ENCODE results near the gene NMD3. TPM values are rescaled to one million over a fixed set of nuclear protein-coding genes. Genes with fewer than 3 reads are reported as not detected.

Gene NMD3
- total RNA-seq, 1 experiment from 2014 or later, result 55.6 TPM

DNA sequence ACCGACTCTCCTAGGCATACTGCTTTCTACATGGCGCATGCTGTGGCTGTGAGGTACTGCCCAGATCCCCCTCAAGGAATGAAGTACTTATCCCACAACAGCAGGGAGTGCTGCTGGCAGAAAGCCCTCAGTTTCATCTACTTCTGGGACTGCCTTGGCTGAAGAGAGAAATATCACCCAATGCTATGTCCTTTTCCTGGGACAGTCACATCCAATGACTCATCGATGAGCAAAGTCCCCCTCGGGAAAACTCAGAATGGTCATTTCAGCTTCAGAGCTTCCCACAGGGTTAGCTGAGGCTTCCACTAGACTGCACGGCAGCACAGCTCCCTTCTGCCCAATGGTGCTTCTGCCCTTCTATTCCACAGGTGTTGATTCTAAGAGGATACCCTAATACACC, 3.6 kb upstream of the NMD3 start:
- Mint-ChIP-seq H3K27me3 (ENCODE audit: low read depth) (no peaks in the 10 kb centered on the region; the same call in 1 of the 2 replicates), H3K27ac (no peak overlapping the region), H3K4me3 (no peak overlapping the region), H3K36me3 (ENCODE audit: insufficient read depth in 1 of 3, low read depth in 3 of 3) (peaks cover 0 to 9% (median 2%) of the 10 kb centered on the region in 3 experiments; a peak in 6 of 7 replicates), H3K9me3 (peaks cover 2 to 3% of the 10 kb centered on the region in 2 experiments; a peak in 4 of 5 replicates), H3K4me1 (peaks cover 12 to 17% of the 10 kb centered on the region in 2 experiments)
- Histone ChIP-seq H2BK12ac (ENCODE audit: insufficient read length, low read depth, low read length) (no peak overlapping the region), H4K20me1 (ENCODE audit: control insufficient read depth, insufficient read depth, insufficient read length) (no peaks in the 10 kb centered on the region), H3K18ac (ENCODE audit: insufficient read length, low read depth, low read length) (no peak overlapping the region), H2BK120ac (ENCODE audit: low read depth, low read length, poor library complexity, severe bottlenecking) (no peak overlapping the region), H3K4me2 (ENCODE audit: insufficient read depth, insufficient read length, low read length) (no peak overlapping the region), H3K23ac (ENCODE audit: insufficient read length, low read depth, low read length) (no peak overlapping the region), H3K9ac (ENCODE audit: extremely low read depth, insufficient read length, low read length) (no peak overlapping the region), H2AFZ (ENCODE audit: low read length) (no peak overlapping the region), H2BK5ac (ENCODE audit: insufficient read length, low read length) (no peak overlapping the region), H3K79me2 (ENCODE audit: insufficient read depth, low read length) (peaks cover 2% of the 10 kb centered on the region; the same call in 1 of the 2 replicates), H2BK15ac (ENCODE audit: low read depth, low read length) (no peak overlapping the region), H3K23me2 (ENCODE audit: insufficient read length, low read depth, low read length, poor library complexity, severe bottlenecking) (peaks cover 3% of the 10 kb centered on the region), H3K79me1 (ENCODE audit: insufficient read depth, low read depth, low read length, poor library complexity, severe bottlenecking) (no peaks in the 10 kb centered on the region), H3K27ac (ENCODE audit: insufficient read length, low read depth, low read length) (no peak overlapping the region), H3T11ph (ENCODE audit: low read length) (no peak overlapping the region), H4K8ac (replicated peaks; ENCODE audit: insufficient read length, low read depth, low read length) (no peak overlapping the region), H2BK20ac (ENCODE audit: low read depth, low read length, poor library complexity, severe bottlenecking) (no peak overlapping the region), H4K5ac (ENCODE audit: insufficient read length, low read depth, low read length) (no peak overlapping the region), H3K4me1 (ENCODE audit: insufficient read depth, low read length) (no peaks in the 10 kb centered on the region), H3K14ac (ENCODE audit: insufficient read depth, low read length) (no peak overlapping the region), H3K56ac (ENCODE audit: insufficient read length, low read depth, low read length) (no peak overlapping the region), H3K27me3 (ENCODE audit: insufficient read depth, low read length) (no peaks in the 10 kb centered on the region), H3K4ac (ENCODE audit: low read depth, low read length) (no peak overlapping the region), H3K9me3 (ENCODE audit: control insufficient read depth, low read depth, low read length) (no peaks in the 10 kb centered on the region), H4K91ac (ENCODE audit: insufficient read length, low read depth, low read length) (no peak overlapping the region), H2AK5ac (ENCODE audit: insufficient read length, low read length) (no peak overlapping the region)
- no peak for DNase-seq
- no CpG with 5 or more reads among the region's 5 CpGs for WGBS (ENCODE audit: extremely low coverage, insufficient read length, low lambda C conversion rate)
- TF ChIP-seq CTCF (conservative IDR thresholded peaks at IDR 0.05), result no peak
